Epithelial cell of esophagus (primary cell): Measurements from ENCODE around the gene NXF3.
"Not testable (repeated sequence)": the region's sequence is repeated elsewhere in the genome, so short reads cannot be mapped to it uniquely, and the experiment has no call there.

ENCODE experiments used
- DNase-seq: peaks from one replicate; pipeline ENCODE4 v3.0.0; 2010; ENCODE audit warnings: low read depth
- H3K4me3 ChIP-seq: 2 replicates; pipeline ENCODE4 v1.5.1; 2011; ENCODE audit warnings: mild to moderate bottlenecking, low read length, control low read depth
- TF ChIP-seq, protein P1 (sequence below): IDR thresholded peaks from 2 replicates; pipeline ENCODE4 v1.5.1; 2011; ENCODE audit warnings: low read depth, mild to moderate bottlenecking, low read length, control low read depth, inconsistent platforms; ENCODE audit not compliant: insufficient read depth; ENCODE audit errors: missing control alignments

Gene NXF3

DNA sequence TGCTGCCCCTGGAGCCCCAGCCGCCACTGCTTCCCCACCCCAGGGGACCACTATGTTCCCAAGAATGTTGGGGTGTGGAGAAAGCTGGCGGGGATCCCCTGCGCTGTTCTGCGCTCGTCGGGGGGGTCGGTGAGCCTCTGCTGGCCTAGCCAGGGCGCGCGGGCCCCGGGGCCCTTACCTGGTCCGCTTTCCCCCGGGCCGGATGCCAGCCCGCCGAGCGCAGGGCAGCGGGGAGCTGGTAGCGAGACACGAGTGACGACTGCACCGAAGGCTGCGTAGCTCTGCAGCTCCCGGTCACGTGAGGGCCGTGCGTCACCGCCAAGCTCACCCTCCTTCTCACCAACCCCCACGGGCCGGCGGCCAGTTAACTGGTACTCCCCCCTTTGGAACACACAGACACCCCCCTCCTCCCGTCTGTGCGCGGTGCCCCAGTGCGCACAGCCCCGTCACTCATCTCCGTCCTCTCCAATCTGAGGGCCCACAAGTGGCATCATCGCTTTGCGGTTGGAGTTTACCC lies 29.0 kb downstream of the NXF3 start, which contains the start of gene BEX1:
BEX1 (minus strand) TSS at position 254 of the 517 bp plus-strand sequence. CDS start 897 bp downstream, outside the sequence.
- TF ChIP-seq, protein P1, sequence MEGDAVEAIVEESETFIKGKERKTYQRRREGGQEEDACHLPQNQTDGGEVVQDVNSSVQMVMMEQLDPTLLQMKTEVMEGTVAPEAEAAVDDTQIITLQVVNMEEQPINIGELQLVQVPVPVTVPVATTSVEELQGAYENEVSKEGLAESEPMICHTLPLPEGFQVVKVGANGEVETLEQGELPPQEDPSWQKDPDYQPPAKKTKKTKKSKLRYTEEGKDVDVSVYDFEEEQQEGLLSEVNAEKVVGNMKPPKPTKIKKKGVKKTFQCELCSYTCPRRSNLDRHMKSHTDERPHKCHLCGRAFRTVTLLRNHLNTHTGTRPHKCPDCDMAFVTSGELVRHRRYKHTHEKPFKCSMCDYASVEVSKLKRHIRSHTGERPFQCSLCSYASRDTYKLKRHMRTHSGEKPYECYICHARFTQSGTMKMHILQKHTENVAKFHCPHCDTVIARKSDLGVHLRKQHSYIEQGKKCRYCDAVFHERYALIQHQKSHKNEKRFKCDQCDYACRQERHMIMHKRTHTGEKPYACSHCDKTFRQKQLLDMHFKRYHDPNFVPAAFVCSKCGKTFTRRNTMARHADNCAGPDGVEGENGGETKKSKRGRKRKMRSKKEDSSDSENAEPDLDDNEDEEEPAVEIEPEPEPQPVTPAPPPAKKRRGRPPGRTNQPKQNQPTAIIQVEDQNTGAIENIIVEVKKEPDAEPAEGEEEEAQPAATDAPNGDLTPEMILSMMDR: no peak
- H3K4me3 ChIP-seq: no peak within 1 kb of the TSS
- DNase-seq: peak; percentile 5

DNA sequence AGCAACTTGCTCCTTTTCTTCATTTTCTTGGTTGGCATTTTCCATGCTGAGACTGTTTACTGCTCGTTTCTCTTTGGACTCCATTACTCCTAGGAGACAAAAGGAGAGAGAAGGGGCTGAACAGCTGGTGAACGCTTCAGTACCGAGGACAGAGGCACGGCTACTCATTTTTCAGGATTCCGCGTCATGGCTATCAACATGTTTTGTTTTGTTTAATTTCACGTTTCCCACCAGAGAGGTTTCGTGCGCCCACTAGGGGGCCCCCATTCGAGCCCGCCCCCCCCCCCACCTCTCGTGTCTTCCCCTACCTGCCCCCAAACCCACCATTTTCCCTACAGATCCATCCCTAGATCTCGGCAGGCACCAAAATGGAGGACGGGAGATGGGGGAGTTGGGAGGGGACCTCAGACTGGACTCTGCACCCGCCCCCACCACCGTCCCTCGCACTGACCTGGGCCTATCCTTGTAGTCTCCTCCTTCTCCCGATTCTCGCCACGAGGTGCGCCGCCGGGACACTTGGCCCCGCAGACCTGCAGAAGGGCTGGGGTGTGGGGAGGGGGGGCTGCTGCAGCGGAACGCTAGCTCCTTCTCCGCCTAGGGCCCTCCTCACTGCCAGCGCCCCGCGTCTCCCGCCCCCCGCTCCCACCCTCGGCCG lies 29.6 kb downstream of the NXF3 start:
- TF ChIP-seq, protein P1: no peak
- DNase-seq: peak; percentile 31
- no peak overlapping the region for H3K4me3 ChIP-seq

DNA sequence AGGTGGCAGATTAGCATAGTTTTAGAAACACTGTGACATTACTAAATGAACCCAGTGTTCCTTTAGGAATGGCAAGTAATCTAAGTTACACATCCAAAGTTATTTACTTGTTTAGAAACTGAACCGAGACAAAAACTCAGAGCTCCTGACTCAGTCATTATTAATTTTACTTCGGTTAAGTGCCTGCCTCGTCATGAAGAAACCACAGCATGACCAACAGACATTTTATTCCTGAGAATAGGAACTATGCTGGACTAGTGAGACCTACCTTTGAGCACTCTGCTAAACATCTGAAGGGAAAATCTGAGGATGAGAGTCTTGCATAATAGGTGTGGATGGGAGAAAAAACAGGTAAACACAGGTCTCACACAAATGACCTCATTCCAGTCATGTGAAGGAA lies 31.5 kb downstream of the NXF3 start:
- no peak overlapping the region for H3K4me3 ChIP-seq
- DNase-seq: peak; percentile 1
- TF ChIP-seq, protein P1: no peak

DNA sequence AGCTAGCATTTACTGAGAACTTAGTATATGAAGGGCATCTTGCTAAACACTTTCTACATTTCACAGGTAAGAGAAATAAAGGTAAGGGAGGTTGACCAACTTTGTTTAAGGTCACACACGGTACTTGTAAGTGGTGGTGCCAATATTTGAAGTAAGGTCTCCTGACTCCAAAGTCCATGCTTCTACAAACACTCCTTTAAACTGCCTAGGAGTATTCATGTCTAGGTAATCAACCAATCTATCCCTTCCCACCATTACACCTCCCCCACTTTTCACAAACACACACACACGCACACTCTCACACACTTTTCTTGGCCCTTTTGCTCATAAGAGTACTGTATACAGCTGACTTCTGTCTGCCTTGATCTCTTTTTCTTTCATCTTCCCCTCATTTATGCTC lies 36.0 kb downstream of the NXF3 start:
- no peak overlapping the region for H3K4me3 ChIP-seq
- TF ChIP-seq, protein P1: no peak
- DNase-seq: no peak

DNA sequence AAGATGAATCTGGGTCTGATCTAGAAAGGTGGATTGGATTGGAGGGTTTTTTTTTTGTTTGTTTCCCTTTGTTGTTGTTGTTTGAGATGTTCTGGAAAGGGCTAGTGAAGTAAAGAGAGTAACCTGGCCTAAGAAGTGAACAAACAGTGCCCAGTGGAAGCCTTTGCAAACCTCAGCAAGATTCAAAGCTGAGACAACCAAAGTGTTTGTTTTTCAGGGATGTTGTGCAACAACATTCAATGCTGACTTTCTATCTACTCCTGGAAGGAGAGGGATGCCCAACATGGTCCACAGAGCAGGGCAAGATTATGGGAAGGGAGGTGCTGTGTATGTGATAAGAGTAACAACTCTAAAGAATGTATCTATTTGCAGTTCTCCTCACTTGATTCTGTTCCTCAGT lies 40.3 kb downstream of the NXF3 start:
- TF ChIP-seq, protein P1: no peak
- no peak for DNase-seq
- H3K4me3 ChIP-seq: no peak overlapping the region

DNA sequence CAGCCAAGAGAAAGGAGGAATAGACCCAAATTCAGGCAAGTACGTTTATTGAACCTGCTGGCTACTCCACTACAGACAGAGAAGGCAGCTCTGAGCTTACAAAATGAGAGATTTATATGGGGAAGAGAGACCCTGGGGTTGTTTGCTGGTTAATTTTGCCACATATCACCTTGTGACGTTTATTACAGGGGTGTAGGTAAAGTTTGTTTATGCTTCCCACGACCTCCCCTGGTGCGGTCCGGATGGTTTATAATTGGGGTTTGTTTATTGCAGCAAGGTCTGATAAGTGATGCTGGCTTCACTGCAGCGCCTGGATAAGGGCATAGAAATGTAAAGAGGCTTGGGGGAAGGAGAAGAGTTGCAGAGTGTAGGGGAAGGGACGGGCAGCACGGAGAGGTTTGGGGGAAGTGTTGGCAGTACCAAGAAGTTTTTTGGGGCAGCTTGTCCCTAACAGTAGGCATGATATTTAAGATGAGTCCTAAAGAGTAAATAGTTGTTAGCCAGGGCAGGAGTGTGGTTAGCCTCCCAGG lies 41.6 kb downstream of the NXF3 start:
- DNase-seq: no peak
- TF ChIP-seq, protein P1: no peak
- H3K4me3 ChIP-seq: no peak overlapping the region

DNA sequence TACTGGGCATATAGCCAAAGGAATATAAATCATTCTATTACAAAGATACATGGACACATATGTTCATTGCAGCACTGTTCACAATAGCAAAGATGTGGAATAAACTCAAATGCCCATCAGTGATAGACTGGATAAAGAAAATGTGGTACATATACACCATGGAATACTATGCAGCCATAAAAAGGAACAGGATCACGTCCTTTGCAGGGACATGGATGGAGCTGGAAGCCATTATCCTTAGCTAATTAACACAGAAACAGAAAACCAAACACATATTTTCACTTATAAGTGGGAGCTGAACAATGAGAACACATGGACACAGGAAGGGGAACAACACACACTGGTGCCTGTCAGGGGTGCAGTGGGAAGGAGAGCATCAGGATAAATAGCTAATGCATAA lies 59.6 kb downstream of the NXF3 start:
- not testable (repeated sequence) for DNase-seq, H3K4me3 ChIP-seq
